ENCODE results near the gene SMG5. TPM values are rescaled to one million over a fixed set of nuclear protein-coding genes. Genes with fewer than 3 reads are reported as not detected.

The SMG5 gene
- total RNA-seq, 1 experiment from 2014 or later, result 103 TPM

DNA sequence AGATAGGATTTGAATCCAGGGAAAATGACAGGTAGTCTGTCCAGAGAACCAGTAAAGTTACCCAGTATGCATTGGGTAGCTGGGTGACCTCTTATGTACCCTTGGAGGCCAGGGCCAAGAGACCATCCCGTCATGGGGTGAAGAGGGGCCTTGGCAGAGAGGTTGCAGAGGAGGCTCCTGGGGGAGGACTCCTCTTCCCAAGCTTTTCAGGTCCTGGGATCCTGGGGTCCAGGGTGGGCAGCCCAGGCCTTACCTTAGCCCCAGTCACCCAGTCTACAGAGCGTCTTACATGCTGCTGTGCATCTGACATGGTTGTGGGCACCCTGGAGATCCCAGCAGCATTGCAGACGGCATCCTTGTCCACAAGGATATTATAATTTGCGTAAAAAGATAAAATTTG is 55.8 kb downstream of the SMG5 start:
- no peak overlapping the region for H2BK12ac ChIP-seq (ENCODE audit: insufficient read length, low read depth, low read length)
- H4K20me1 ChIP-seq (ENCODE audit: control insufficient read depth, insufficient read depth, insufficient read length), result peaks cover 2% of the 10 kb centered on the region
- Mint-ChIP-seq H3K27ac (0 out of 7 replicates have a peak overlapping the region, but pooled peaks of 1 of the 3 experiments have one; percentile 29), H3K9me3 (no peaks in the 10 kb centered on the region), H3K36me3 (ENCODE audit: insufficient read depth in 1 of 3, low read depth in 3 of 3) (peaks cover 26 to 63% (median 53%) of the 10 kb centered on the region in 3 experiments), H3K4me1 (peaks cover 5 to 7% of the 10 kb centered on the region in 2 experiments), H3K27me3 (ENCODE audit: low read depth) (no peaks in the 10 kb centered on the region), H3K4me3 (no peak overlapping the region)
- no peak overlapping the region for H4K5ac ChIP-seq (ENCODE audit: insufficient read length, low read depth, low read length)
- no peak overlapping the region for H2BK15ac ChIP-seq (ENCODE audit: low read depth, low read length)
- H2BK5ac ChIP-seq (ENCODE audit: insufficient read length, low read length), result no peak overlapping the region
- H3K23me2 ChIP-seq (ENCODE audit: insufficient read length, low read depth, low read length, poor library complexity, severe bottlenecking), result no peaks in the 10 kb centered on the region
- TF ChIP-seq, protein P1, sequence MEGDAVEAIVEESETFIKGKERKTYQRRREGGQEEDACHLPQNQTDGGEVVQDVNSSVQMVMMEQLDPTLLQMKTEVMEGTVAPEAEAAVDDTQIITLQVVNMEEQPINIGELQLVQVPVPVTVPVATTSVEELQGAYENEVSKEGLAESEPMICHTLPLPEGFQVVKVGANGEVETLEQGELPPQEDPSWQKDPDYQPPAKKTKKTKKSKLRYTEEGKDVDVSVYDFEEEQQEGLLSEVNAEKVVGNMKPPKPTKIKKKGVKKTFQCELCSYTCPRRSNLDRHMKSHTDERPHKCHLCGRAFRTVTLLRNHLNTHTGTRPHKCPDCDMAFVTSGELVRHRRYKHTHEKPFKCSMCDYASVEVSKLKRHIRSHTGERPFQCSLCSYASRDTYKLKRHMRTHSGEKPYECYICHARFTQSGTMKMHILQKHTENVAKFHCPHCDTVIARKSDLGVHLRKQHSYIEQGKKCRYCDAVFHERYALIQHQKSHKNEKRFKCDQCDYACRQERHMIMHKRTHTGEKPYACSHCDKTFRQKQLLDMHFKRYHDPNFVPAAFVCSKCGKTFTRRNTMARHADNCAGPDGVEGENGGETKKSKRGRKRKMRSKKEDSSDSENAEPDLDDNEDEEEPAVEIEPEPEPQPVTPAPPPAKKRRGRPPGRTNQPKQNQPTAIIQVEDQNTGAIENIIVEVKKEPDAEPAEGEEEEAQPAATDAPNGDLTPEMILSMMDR (conservative IDR thresholded peaks at IDR 0.05), result no peak
- no peak overlapping the region for H4K8ac ChIP-seq (replicated peaks; ENCODE audit: insufficient read length, low read depth, low read length)
- H3T11ph ChIP-seq (ENCODE audit: low read length), result no peak overlapping the region
- no peak overlapping the region for H2BK120ac ChIP-seq (ENCODE audit: low read depth, low read length, poor library complexity, severe bottlenecking)
- H3K79me1 ChIP-seq (ENCODE audit: insufficient read depth, low read depth, low read length, poor library complexity, severe bottlenecking), result no peaks in the 10 kb centered on the region
- no CpG with 5 or more reads among the region's 4 CpGs for whole genome bisulfite sequencing (ENCODE audit: extremely low coverage, insufficient read length, low lambda C conversion rate)
- H3K79me2 ChIP-seq (ENCODE audit: insufficient read depth, low read length), result no peaks in the 10 kb centered on the region
- no peak for DNase-seq
- H3K4me2 ChIP-seq (ENCODE audit: insufficient read depth, insufficient read length, low read length), result no peak overlapping the region
- H3K9me3 ChIP-seq (ENCODE audit: control insufficient read depth, low read depth, low read length), result no peaks in the 10 kb centered on the region
- no peak overlapping the region for H3K23ac ChIP-seq (ENCODE audit: insufficient read length, low read depth, low read length)
- H2BK20ac ChIP-seq (ENCODE audit: low read depth, low read length, poor library complexity, severe bottlenecking), result no peak overlapping the region
- no peak overlapping the region for H2AFZ ChIP-seq (ENCODE audit: low read length)
- no peaks in the 10 kb centered on the region; the same call in 1 of the 2 replicates for H3K27me3 ChIP-seq (ENCODE audit: insufficient read depth, low read length)
- no peaks in the 10 kb centered on the region for H3K4me1 ChIP-seq (ENCODE audit: insufficient read depth, low read length)
- no peak overlapping the region for H3K56ac ChIP-seq (ENCODE audit: insufficient read length, low read depth, low read length)
- H3K18ac ChIP-seq (ENCODE audit: insufficient read length, low read depth, low read length), result no peak overlapping the region
- H2AK5ac ChIP-seq (ENCODE audit: insufficient read length, low read length), result no peak overlapping the region
- H3K4ac ChIP-seq (ENCODE audit: low read depth, low read length), result no peak overlapping the region
- H3K9ac ChIP-seq (ENCODE audit: extremely low read depth, insufficient read length, low read length), result no peak overlapping the region
- H3K27ac ChIP-seq (ENCODE audit: insufficient read length, low read depth, low read length), result no peak overlapping the region
- H3K14ac ChIP-seq (ENCODE audit: insufficient read depth, low read length), result no peak overlapping the region
- no peak overlapping the region for H4K91ac ChIP-seq (ENCODE audit: insufficient read length, low read depth, low read length)
